ENCODE data around the gene FRMPD1.

Gene FRMPD1

GRCh38 chr9:37679649-37680402 lies 29.1 kb downstream of the FRMPD1 start:
- DNase-seq = no peak

GRCh38 chr9:37682951-37683350 lies 32.2 kb downstream of the FRMPD1 start:
- no peak for DNase-seq

- DNase-seq = no peak
These were observed 33.0 kb downstream of the FRMPD1 start for GRCh38 chr9:37683531-37684371.

DNA sequence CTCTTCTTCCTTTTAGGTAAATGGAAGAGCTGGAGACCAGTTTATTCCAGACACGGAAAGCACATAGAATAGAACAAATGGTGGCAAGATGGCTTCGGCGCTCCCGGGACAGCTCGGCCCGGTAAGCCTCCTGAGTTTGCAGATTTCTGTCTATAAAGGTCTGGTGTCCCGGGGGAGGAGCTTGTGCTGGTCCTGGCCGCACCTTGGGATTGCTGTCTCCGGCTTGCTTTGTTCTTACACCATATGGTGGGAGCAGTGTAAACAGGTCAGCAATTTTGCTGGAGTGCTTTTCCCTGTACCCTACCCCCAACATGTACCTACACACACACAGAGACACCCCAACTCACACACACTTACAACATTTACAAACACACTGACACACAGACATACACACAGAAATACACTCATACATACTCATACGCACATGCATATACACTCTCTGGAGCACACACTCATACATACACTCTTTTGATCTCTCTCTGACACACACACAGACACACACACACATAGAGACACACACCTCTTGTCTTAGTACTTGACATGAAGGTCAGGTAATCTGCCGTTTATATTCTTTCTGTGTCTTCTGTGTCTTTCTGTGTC lies 42.0 kb downstream of the FRMPD1 start:
- no peak for DNase-seq

DNA sequence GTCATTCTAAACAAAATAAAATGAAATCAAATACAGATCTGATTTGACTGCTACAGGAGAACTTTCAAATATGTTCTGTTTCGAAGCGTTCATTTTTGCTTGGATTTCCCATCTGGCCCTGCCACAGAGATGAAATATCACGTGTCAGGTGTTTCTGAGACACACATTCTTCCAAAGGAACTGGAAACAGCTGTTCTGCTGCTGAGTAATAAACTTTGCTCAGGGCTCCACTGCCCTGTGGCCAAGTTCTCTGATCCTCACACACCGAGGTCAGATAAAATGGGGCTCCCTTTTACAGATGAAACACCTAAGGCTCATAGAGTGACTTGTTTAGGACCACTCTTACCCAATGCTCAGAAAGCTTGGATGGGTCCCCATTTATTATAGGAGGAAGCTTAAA lies 42.5 kb downstream of the FRMPD1 start:
- DNase-seq = no peak

- DNase-seq = no peak
These were observed 43.6 kb downstream of the FRMPD1 start for GRCh38 chr9:37694355-37694754.

- DNase-seq = no peak
These were observed 45.8 kb downstream of the FRMPD1 start for GRCh38 chr9:37696528-37696927.

- DNase-seq = no peak
These were observed 49.4 kb downstream of the FRMPD1 start for GRCh38 chr9:37700131-37700530.

DNA sequence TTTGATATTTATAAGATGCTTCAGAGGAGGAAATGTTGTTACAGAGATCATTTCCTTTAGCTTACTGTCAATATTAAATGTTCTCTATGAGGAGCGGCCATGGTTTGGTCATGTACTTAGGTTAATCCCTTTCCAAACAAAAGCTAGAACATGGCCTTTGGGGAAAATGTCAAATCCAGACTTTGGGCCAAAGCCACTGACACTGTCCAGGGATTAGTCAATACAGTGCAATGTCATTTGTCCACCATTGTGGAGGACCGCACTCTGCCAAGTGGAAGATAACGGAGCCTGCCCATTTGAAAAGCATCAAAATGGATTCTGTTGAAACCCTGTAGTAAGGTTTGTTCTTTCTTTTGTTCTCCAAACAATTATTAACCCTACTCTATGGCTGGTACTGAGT lies 50.1 kb downstream of the FRMPD1 start:
- no peak for DNase-seq

- DNase-seq = no peak
These were observed 55.0 kb downstream of the FRMPD1 start for GRCh38 chr9:37705787-37706186.

- DNase-seq = no peak
These were observed 55.5 kb downstream of the FRMPD1 start for GRCh38 chr9:37706290-37706689.

DNA sequence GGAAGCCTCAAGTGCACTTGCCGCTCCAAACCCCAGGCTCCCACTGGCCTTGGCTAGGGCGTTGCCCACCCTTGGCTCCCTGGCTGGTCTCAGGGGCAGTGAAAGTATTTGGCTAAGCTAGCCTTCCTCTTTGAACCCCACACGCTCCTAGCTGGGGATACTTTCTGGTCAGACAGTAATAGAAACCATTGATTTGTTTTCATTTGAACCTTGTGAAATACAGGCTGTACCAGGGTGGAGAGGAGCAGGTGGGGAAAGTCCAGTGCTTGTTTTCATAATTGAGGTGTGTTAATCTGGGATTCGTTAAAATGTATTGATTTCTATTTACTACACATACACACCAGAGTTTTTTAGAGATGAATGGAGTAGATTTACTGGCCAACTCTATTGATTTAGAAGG lies 57.0 kb downstream of the FRMPD1 start:
- no peak for DNase-seq

- no peak for DNase-seq
These were observed 59.3 kb downstream of the FRMPD1 start for GRCh38 chr9:37710046-37710445.

- no peak for DNase-seq
These were observed 64.5 kb downstream of the FRMPD1 start for GRCh38 chr9:37715260-37715659.

GRCh38 chr9:37715991-37716505 lies 65.3 kb downstream of the FRMPD1 start:
- no peak for DNase-seq

GRCh38 chr9:37719526-37719925 lies 68.8 kb downstream of the FRMPD1 start:
- no peak for DNase-seq

GRCh38 chr9:37727013-37727412 lies 76.3 kb downstream of the FRMPD1 start:
- no peak for DNase-seq

DNA sequence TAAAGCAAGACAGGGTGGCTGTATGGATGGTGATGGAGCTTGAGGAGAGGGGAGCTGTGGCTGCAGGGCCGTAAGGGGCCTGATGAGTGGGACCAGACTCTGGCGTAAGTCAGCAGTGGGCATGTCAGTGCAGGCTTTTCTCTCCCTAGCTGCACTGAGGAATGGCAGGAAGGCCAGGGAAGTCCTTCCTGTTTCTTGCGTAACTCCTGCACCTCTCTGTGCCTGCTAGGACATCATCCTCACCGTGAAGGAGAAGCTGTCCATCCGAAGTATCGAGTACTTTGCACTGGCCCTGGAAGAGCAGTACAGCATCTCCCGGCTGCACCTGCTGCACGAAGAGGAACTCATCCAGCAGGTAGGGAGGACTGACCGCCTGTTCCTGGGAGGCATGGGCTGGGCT lies 78.7 kb downstream of the FRMPD1 start:
- no peak for DNase-seq

- DNase-seq = no peak
These were observed 79.5 kb downstream of the FRMPD1 start for GRCh38 chr9:37730256-37730655.

GRCh38 chr9:37730839-37731238 lies 80.1 kb downstream of the FRMPD1 start:
- no peak for DNase-seq

GRCh38 chr9:37732086-37732741 lies 81.5 kb downstream of the FRMPD1 start:
- peak; percentile 31 for DNase-seq

- no peak for DNase-seq
These were observed 82.2 kb downstream of the FRMPD1 start for GRCh38 chr9:37732952-37733351.

- no peak for DNase-seq
These were observed 88.5 kb downstream of the FRMPD1 start for GRCh38 chr9:37739222-37739621.

All from NCI-H1105 (cell line).